Suprapubic skin (tissue), 4 donors: Measurements from ENCODE around the gene PTPRH.

Source experiments
- POLR2A ChIP-seq, 2 donors: fragments of 450-650 bp; IDR thresholded peaks; one replicate each; pipeline ENCODE4 v1.6.1; 2017; ENCODE audit warnings: antibody characterized with exemption in 2 of 2, mild to moderate bottlenecking in 2 of 2, moderate library complexity in 2 of 2
- POLR2AphosphoS5 ChIP-seq, 3 donors: sonication (generic); formaldehyde crosslinking; IDR thresholded peaks; one replicate each; pipeline ENCODE4 v1.6.1; 2017; ENCODE audit warnings: antibody characterized with exemption in 3 of 3
- TF ChIP-seq, protein P1 (sequence below), 2 donors: fragments of 200-600 bp in 1 of 2; fragments of 450-650 bp in 1 of 2; sonication (generic) in 1 of 2; IDR thresholded peaks; one replicate each; pipeline ENCODE4 v1.5.1; 2016 to 2019; ENCODE audit warnings: antibody characterized with exemption in 2 of 2, mild to moderate bottlenecking in 1 of 2, moderate library complexity in 1 of 2

DNA sequence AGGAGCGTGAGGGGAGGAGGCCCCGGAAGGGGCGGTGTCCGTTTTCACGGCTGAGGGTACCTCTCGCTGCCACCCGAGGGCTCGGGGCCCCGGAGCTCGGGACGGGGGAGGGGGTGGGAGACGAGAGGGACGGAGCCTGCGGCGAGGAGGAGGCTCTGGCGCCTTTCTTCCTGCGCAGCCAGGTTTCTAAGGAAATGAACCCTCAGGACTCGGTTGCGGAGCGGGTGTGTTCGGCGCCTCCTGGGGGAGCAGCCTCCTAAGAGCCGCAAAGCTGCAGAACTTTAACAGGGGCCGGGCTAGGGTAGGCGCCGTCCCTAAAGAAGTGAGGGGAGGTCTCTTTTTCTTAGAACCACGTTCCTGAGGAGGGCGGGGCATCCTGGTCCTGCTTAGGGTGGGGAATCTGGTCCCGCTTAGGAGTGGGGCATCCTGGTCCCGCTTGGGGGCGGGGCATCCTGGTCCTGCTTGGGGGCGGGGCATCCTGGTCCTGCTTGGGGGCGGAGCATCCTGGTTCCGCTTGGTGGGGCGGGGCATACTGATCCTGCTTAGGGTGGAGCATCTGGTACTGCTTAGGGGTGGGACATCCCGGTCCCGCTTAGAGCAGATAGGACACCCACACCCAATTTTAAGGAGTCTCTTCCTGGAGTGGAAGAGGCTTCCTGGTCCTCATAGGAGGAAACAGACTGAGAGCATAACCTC lies 35.4 kb downstream of the PTPRH start:
- TF ChIP-seq, protein P1, sequence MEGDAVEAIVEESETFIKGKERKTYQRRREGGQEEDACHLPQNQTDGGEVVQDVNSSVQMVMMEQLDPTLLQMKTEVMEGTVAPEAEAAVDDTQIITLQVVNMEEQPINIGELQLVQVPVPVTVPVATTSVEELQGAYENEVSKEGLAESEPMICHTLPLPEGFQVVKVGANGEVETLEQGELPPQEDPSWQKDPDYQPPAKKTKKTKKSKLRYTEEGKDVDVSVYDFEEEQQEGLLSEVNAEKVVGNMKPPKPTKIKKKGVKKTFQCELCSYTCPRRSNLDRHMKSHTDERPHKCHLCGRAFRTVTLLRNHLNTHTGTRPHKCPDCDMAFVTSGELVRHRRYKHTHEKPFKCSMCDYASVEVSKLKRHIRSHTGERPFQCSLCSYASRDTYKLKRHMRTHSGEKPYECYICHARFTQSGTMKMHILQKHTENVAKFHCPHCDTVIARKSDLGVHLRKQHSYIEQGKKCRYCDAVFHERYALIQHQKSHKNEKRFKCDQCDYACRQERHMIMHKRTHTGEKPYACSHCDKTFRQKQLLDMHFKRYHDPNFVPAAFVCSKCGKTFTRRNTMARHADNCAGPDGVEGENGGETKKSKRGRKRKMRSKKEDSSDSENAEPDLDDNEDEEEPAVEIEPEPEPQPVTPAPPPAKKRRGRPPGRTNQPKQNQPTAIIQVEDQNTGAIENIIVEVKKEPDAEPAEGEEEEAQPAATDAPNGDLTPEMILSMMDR (IDR thresholded peaks at IDR 0.05) = no peak
- no peak for TF ChIP-seq POLR2A (IDR thresholded peaks at IDR 0.05)
- TF ChIP-seq POLR2AphosphoS5 (IDR thresholded peaks at IDR 0.05) = no peak
